ENCODE data around the gene CFP. TPM values are rescaled to one million over a fixed set of nuclear protein-coding genes. Genes with fewer than 3 reads are reported as not detected.

The CFP gene
- total RNA-seq, 2 donors from 2014 or later, result 13.1 to 18.9 TPM

DNA sequence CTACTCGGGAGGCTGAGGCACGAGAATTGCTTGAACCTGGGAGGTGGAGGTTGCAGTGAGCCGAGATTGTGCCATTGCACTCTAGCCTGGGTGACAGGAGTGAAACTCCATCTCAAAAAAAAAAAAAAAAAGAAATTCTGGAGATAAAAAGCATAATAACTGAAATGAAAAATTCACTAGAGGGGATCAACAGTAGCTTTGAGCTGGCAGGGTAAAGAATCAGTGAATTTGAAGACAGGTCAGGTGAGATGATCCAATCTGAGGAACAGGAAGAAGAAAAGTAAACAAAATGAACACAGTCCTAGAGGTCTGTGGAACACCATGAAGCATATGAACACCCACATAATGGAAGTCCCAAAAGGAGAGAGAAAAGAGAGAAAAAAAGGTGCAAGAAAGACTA, 32.5 kb downstream of the CFP start:
- H3K9me3 ChIP-seq, result no peaks in the 10 kb centered on the region

GRCh38 chrX:47596256-47596655, 33.5 kb downstream of the CFP start:
- H3K9me3 ChIP-seq, result no peaks in the 10 kb centered on the region
- peak overlapping the region; percentile 44 to 58 for H3K27ac ChIP-seq
- no peak for ATAC-seq (ENCODE audit: insufficient number of reproducible peaks, low FRiP score, low read depth)
- no peaks in the 10 kb centered on the region for H3K27me3 ChIP-seq (replicated peaks; ENCODE audit: insufficient read depth)
- no peak overlapping the region for H3K4me3 ChIP-seq
- H3K36me3 ChIP-seq, result no peaks in the 10 kb centered on the region
- TF ChIP-seq CTCF (IDR thresholded peaks at IDR 0.05), result no peak
- DNase-seq (ENCODE audit: low spot score), result no peak
- peaks cover 4 to 9% of the 10 kb centered on the region in 2 donors for H3K4me1 ChIP-seq (ENCODE audit: control insufficient read depth in 1 of 2, low read depth in 2 of 2)

More for the DNA sequence above, 32.5 kb downstream of the CFP start:
- ATAC-seq (ENCODE audit: insufficient number of reproducible peaks, low FRiP score, low read depth), result no peak
- TF ChIP-seq CTCF (IDR thresholded peaks at IDR 0.05), result no peak
- no peak overlapping the region for H3K4me3 ChIP-seq
- no peaks in the 10 kb centered on the region for H3K36me3 ChIP-seq
- no peaks in the 10 kb centered on the region for H3K27me3 ChIP-seq (replicated peaks; ENCODE audit: insufficient read depth)
- no peak for DNase-seq (ENCODE audit: low spot score)
- H3K27ac ChIP-seq, result no peak overlapping the region
- peaks cover 4 to 9% of the 10 kb centered on the region in 2 donors for H3K4me1 ChIP-seq (ENCODE audit: control insufficient read depth in 1 of 2, low read depth in 2 of 2)

DNA sequence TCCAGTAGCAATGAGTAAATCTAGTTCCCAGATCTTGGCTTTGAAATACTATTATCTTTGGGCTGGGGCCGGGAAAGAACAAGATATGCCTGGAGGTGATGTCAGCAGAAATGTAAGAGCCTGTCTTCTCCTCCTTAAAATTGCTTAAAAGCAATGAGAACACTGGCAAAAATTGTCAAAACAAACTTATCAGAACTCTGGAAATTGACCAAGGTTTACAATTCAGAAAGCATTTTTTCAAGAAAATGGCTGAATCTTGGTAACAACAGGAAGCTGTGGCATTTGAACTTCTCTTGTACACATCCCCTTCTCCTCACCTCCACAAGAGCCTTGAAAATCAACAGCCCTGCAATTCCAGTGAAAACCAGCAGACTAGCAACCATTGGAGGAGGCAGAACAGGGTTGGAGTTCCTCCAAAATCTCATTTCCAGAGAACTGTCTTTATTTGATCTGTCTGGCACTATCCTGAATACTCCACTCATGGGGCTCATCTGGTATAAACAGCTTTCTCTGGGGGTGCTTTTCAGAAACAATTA, 33.9 kb downstream of the CFP start:
- Histone ChIP-seq H3K9me3 (no peaks in the 10 kb centered on the region), H3K36me3 (no peaks in the 10 kb centered on the region), H3K27me3 (replicated peaks; ENCODE audit: insufficient read depth) (no peaks in the 10 kb centered on the region), H3K4me1 (ENCODE audit: control insufficient read depth in 1 of 2, low read depth in 2 of 2) (peaks cover 4 to 9% of the 10 kb centered on the region in 2 donors), H3K4me3 (no peak overlapping the region), H3K27ac (peak overlapping the region; percentile 44 to 58)
- no peak for DNase-seq (ENCODE audit: low spot score)
- no peak for TF ChIP-seq CTCF (IDR thresholded peaks at IDR 0.05)
- no peak for ATAC-seq (ENCODE audit: insufficient number of reproducible peaks, low FRiP score, low read depth)

- Histone ChIP-seq H3K27ac (no peak overlapping the region), H3K4me3 (no peak overlapping the region), H3K36me3 (no peaks in the 10 kb centered on the region), H3K9me3 (no peaks in the 10 kb centered on the region), H3K4me1 (ENCODE audit: control insufficient read depth in 1 of 2, low read depth in 2 of 2) (peaks cover 4 to 9% of the 10 kb centered on the region in 2 donors), H3K27me3 (replicated peaks; ENCODE audit: insufficient read depth) (no peaks in the 10 kb centered on the region)
- no peak for ATAC-seq (ENCODE audit: insufficient number of reproducible peaks, low FRiP score, low read depth)
- TF ChIP-seq CTCF (IDR thresholded peaks at IDR 0.05), result no peak
- no peak for DNase-seq (ENCODE audit: low spot score)
Measured at GRCh38 chrX:47593522-47593921, 36.2 kb downstream of the CFP start.

DNA sequence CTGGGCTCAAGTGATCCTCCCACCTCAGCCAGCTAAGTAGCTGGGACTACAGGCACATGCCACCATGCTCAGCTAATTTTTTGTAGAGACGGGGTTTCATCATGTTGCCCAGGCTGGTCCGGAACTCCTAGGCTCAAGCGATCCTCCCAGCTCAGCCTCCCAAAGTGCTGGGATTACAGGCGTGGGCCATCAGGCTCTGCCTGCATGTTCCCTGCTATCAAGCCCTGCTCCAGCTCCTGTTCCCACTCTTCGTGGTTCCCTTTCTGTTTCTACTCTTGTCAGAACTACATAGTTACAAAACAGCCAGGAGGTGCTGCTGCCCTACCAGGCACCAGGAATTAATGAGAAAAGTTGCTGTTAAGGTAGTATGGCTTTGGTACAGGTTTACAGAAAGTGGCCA, 38.7 kb downstream of the CFP start:
- TF ChIP-seq CTCF (IDR thresholded peaks at IDR 0.05), result no peak
- no peak for ATAC-seq (ENCODE audit: insufficient number of reproducible peaks, low FRiP score, low read depth)
- H3K27ac ChIP-seq, result no peak overlapping the region
- DNase-seq (ENCODE audit: low spot score), result no peak
- H3K4me3 ChIP-seq, result no peak overlapping the region
- H3K27me3 ChIP-seq (replicated peaks; ENCODE audit: insufficient read depth), result no peaks in the 10 kb centered on the region
- peaks cover 4 to 9% of the 10 kb centered on the region in 2 donors for H3K4me1 ChIP-seq (ENCODE audit: control insufficient read depth in 1 of 2, low read depth in 2 of 2)
- peaks cover 3% of the 10 kb centered on the region for H3K36me3 ChIP-seq
- H3K9me3 ChIP-seq, result no peaks in the 10 kb centered on the region
